Measurements from ENCODE around the gene NRAP.

GRCh38 chr10:113680190-113681111, 16.6 kb upstream of the NRAP start:
- TF ChIP-seq CTCF (IDR thresholded peaks at IDR 0.05) (no peak), ZFX (IDR thresholded peaks at IDR 0.05; ENCODE audit: borderline replicate concordance) (no peak)

All from 22Rv1 (cell line).